Activated naive CD8-positive, alpha-beta T cell treated with anti-CD3 and anti-CD28 coated beads, Interleukin-2, amount 10 ng/mL, durations not matched to agents 7 days and 5 days (primary cell): ENCODE data around the gene C4B. TPM values are rescaled to one million over a fixed set of nuclear protein-coding genes. Genes with fewer than 3 reads are reported as not detected.
"Not testable (repeated sequence)": the region's sequence is repeated elsewhere in the genome, so short reads cannot be mapped to it uniquely, and the experiment has no call there.

ENCODE experiments used
- ATAC-seq: fragments of 150-1000 bp; cut with Tn5 transposase; one replicate; pipeline ENCODE4 v1.10.0; 2021; ENCODE audit warnings: low read depth, moderate library complexity
- POLR2A ChIA-PET: fragments of 350-600 bp; sonication (Branson Sonifier 250); formaldehyde crosslinking; loops from one replicate; lab custom pipeline; 2021; ENCODE audit warnings: antibody characterized with exemption; lab: Charles Lee
- DNase-seq: peaks from one replicate; pipeline ENCODE4 v3.0.0; 2021
- H3K27ac Mint-ChIP-seq: one replicate; pipeline ENCODE4 v1.8.0; 2022; ENCODE audit warnings: mild to moderate bottlenecking, mixed read lengths
- H3K27me3 Mint-ChIP-seq: one replicate; pipeline ENCODE4 v1.8.0; 2022; ENCODE audit warnings: mild to moderate bottlenecking, moderate library complexity, mixed read lengths
- H3K36me3 Mint-ChIP-seq: one replicate; pipeline ENCODE4 v1.8.0; 2021; ENCODE audit warnings: mild to moderate bottlenecking, mixed read lengths
- H3K4me1 Mint-ChIP-seq: one replicate; pipeline ENCODE4 v1.8.0; 2021; ENCODE audit warnings: mixed read lengths
- H3K4me3 Mint-ChIP-seq: one replicate; pipeline ENCODE4 v1.8.0; 2022; ENCODE audit warnings: mild to moderate bottlenecking, moderate library complexity, mixed read lengths
- H3K9me3 Mint-ChIP-seq: one replicate; pipeline ENCODE4 v1.8.0; 2021; ENCODE audit warnings: mixed read lengths
- total RNA-seq, 2 experiments: library from RNA; stranded (reverse); gene quantifications; one replicate each; pipeline ENCODE4 v1.2.3, GENCODE V29; 2021

The C4B gene
- total RNA-seq, 2 experiments from 2014 or later: 4.1 to 5.7 TPM

GRCh38 chr6:32022100-32022499 is 7.5 kb downstream of the C4B start:
- H3K27ac Mint-ChIP-seq, H3K27me3 Mint-ChIP-seq, POLR2A ChIA-PET, ATAC-seq, H3K9me3 Mint-ChIP-seq, H3K36me3 Mint-ChIP-seq, H3K4me3 Mint-ChIP-seq, H3K4me1 Mint-ChIP-seq, DNase-seq: not testable (repeated sequence)

- H3K4me3 Mint-ChIP-seq, H3K27me3 Mint-ChIP-seq, H3K4me1 Mint-ChIP-seq, DNase-seq, POLR2A ChIA-PET, ATAC-seq, H3K36me3 Mint-ChIP-seq, H3K27ac Mint-ChIP-seq, H3K9me3 Mint-ChIP-seq: not testable (repeated sequence)
These were observed 14.0 kb downstream of the C4B start for GRCh38 chr6:32028631-32029030.

- H3K9me3 Mint-ChIP-seq, H3K4me3 Mint-ChIP-seq, DNase-seq, H3K4me1 Mint-ChIP-seq, ATAC-seq, POLR2A ChIA-PET, H3K27ac Mint-ChIP-seq, H3K36me3 Mint-ChIP-seq, H3K27me3 Mint-ChIP-seq: not testable (repeated sequence)
These were observed 15.0 kb downstream of the C4B start for GRCh38 chr6:32029553-32029952.

- H3K4me1 Mint-ChIP-seq, H3K27me3 Mint-ChIP-seq, DNase-seq, H3K4me3 Mint-ChIP-seq, H3K27ac Mint-ChIP-seq, ATAC-seq, POLR2A ChIA-PET, H3K9me3 Mint-ChIP-seq, H3K36me3 Mint-ChIP-seq: not testable (repeated sequence)
These were observed 20.9 kb downstream of the C4B start for GRCh38 chr6:32035283-32036013.

- ATAC-seq, H3K27ac Mint-ChIP-seq: not testable (repeated sequence)
These were observed 22.5 kb downstream of the C4B start for GRCh38 chr6:32037136-32037535.

GRCh38 chr6:32037598-32038524 is 23.3 kb downstream of the C4B start, which contains the start of gene CYP21A2:
TSS of gene CYP21A2 (plus strand) at chr6:32038415. CDS start at chr6:32038423, 8 bp downstream.
- H3K36me3 Mint-ChIP-seq, H3K4me1 Mint-ChIP-seq, H3K4me3 Mint-ChIP-seq, DNase-seq, POLR2A ChIA-PET, H3K27me3 Mint-ChIP-seq, H3K9me3 Mint-ChIP-seq: not testable (repeated sequence)
- ATAC-seq: peak; percentile 89
- H3K27ac Mint-ChIP-seq: peak within 1 kb of the TSS; percentile 57

More at GRCh38 chr6:32037136-32037535, 22.5 kb downstream of the C4B start:
- H3K27me3 Mint-ChIP-seq, POLR2A ChIA-PET, H3K9me3 Mint-ChIP-seq, H3K4me3 Mint-ChIP-seq, H3K4me1 Mint-ChIP-seq, H3K36me3 Mint-ChIP-seq, DNase-seq: not testable (repeated sequence)

- H3K4me1 Mint-ChIP-seq, DNase-seq, ATAC-seq, H3K4me3 Mint-ChIP-seq, H3K27me3 Mint-ChIP-seq, H3K27ac Mint-ChIP-seq, H3K36me3 Mint-ChIP-seq, POLR2A ChIA-PET, H3K9me3 Mint-ChIP-seq: not testable (repeated sequence)
These were observed 24.3 kb downstream of the C4B start for GRCh38 chr6:32038878-32039277.

GRCh38 chr6:32039321-32040274 is 25.0 kb downstream of the C4B start:
- H3K4me3 Mint-ChIP-seq, H3K4me1 Mint-ChIP-seq, H3K27ac Mint-ChIP-seq, H3K9me3 Mint-ChIP-seq, H3K36me3 Mint-ChIP-seq, H3K27me3 Mint-ChIP-seq, POLR2A ChIA-PET, ATAC-seq, DNase-seq: not testable (repeated sequence)

- ATAC-seq, H3K4me3 Mint-ChIP-seq, H3K4me1 Mint-ChIP-seq, DNase-seq, H3K27ac Mint-ChIP-seq, POLR2A ChIA-PET, H3K36me3 Mint-ChIP-seq, H3K27me3 Mint-ChIP-seq, H3K9me3 Mint-ChIP-seq: not testable (repeated sequence)
These were observed 25.9 kb downstream of the C4B start for GRCh38 chr6:32040299-32041049.

- H3K4me3 Mint-ChIP-seq, POLR2A ChIA-PET, H3K36me3 Mint-ChIP-seq, DNase-seq, H3K9me3 Mint-ChIP-seq, H3K27me3 Mint-ChIP-seq, H3K27ac Mint-ChIP-seq, ATAC-seq, H3K4me1 Mint-ChIP-seq: not testable (repeated sequence)
These were observed 26.4 kb downstream of the C4B start for GRCh38 chr6:32041050-32041321.

- POLR2A ChIA-PET, H3K4me1 Mint-ChIP-seq, H3K27me3 Mint-ChIP-seq, H3K9me3 Mint-ChIP-seq, H3K36me3 Mint-ChIP-seq, H3K27ac Mint-ChIP-seq, H3K4me3 Mint-ChIP-seq, DNase-seq, ATAC-seq: not testable (repeated sequence)
These were observed 26.8 kb downstream of the C4B start for GRCh38 chr6:32041385-32041784.

GRCh38 chr6:32042276-32042675 is 27.7 kb downstream of the C4B start:
- ATAC-seq, H3K27me3 Mint-ChIP-seq, H3K27ac Mint-ChIP-seq, H3K9me3 Mint-ChIP-seq, POLR2A ChIA-PET, H3K4me1 Mint-ChIP-seq, H3K4me3 Mint-ChIP-seq, DNase-seq, H3K36me3 Mint-ChIP-seq: not testable (repeated sequence)
